NCI-H2107 treated with DMSO at 0.1 percent for 48 hours (cell line): ENCODE data around the gene DLG2.

Source experiments
- DNase-seq: peaks from one replicate; lab custom pipeline; 2025; ENCODE audit not compliant: unreplicated experiment; lab: John Stamatoyannopoulos, UW

DLG2 gene

GRCh38 chr11:83680321-83680720 lies 1946.8 kb downstream of the DLG2 start:
- DNase-seq: peak; percentile 62

GRCh38 chr11:83678831-83679584 lies 1948.1 kb downstream of the DLG2 start:
- no peak for DNase-seq

- DNase-seq: no peak
These were observed 1949.4 kb downstream of the DLG2 start for GRCh38 chr11:83677730-83678129.

- no peak for DNase-seq
These were observed 1951.0 kb downstream of the DLG2 start for GRCh38 chr11:83676056-83676601.

- no peak for DNase-seq
These were observed 1952.8 kb downstream of the DLG2 start for GRCh38 chr11:83674102-83674896.

- DNase-seq: no peak
These were observed 1955.9 kb downstream of the DLG2 start for GRCh38 chr11:83671289-83671688.

- DNase-seq: no peak
These were observed 1961.0 kb downstream of the DLG2 start for GRCh38 chr11:83666149-83666548.

- DNase-seq: no peak
These were observed 1963.2 kb downstream of the DLG2 start for GRCh38 chr11:83663988-83664387.

GRCh38 chr11:83663446-83663845 lies 1963.7 kb downstream of the DLG2 start:
- DNase-seq: no peak

GRCh38 chr11:83662494-83662893 lies 1964.7 kb downstream of the DLG2 start:
- DNase-seq: no peak

GRCh38 chr11:83661491-83662350 lies 1965.4 kb downstream of the DLG2 start:
- DNase-seq: no peak

- no peak for DNase-seq
These were observed 1967.7 kb downstream of the DLG2 start for GRCh38 chr11:83659466-83659865.

- no peak for DNase-seq
These were observed 1970.3 kb downstream of the DLG2 start for GRCh38 chr11:83656796-83657330.

- DNase-seq: no peak
These were observed 1971.2 kb downstream of the DLG2 start for GRCh38 chr11:83655976-83656375.

- DNase-seq: no peak
These were observed 1977.7 kb downstream of the DLG2 start for GRCh38 chr11:83649528-83649855.

- no peak for DNase-seq
These were observed 1978.3 kb downstream of the DLG2 start for GRCh38 chr11:83648610-83649527.

- DNase-seq: no peak
These were observed 1981.6 kb downstream of the DLG2 start for GRCh38 chr11:83645561-83645960.

- DNase-seq: no peak
These were observed 1984.0 kb downstream of the DLG2 start for GRCh38 chr11:83643115-83643514.

- no peak for DNase-seq
These were observed 1984.6 kb downstream of the DLG2 start for GRCh38 chr11:83642500-83642899.

- DNase-seq: no peak
These were observed 1985.6 kb downstream of the DLG2 start for GRCh38 chr11:83641511-83641910.
